ENCODE measurements around the gene MMRN2.

DNA sequence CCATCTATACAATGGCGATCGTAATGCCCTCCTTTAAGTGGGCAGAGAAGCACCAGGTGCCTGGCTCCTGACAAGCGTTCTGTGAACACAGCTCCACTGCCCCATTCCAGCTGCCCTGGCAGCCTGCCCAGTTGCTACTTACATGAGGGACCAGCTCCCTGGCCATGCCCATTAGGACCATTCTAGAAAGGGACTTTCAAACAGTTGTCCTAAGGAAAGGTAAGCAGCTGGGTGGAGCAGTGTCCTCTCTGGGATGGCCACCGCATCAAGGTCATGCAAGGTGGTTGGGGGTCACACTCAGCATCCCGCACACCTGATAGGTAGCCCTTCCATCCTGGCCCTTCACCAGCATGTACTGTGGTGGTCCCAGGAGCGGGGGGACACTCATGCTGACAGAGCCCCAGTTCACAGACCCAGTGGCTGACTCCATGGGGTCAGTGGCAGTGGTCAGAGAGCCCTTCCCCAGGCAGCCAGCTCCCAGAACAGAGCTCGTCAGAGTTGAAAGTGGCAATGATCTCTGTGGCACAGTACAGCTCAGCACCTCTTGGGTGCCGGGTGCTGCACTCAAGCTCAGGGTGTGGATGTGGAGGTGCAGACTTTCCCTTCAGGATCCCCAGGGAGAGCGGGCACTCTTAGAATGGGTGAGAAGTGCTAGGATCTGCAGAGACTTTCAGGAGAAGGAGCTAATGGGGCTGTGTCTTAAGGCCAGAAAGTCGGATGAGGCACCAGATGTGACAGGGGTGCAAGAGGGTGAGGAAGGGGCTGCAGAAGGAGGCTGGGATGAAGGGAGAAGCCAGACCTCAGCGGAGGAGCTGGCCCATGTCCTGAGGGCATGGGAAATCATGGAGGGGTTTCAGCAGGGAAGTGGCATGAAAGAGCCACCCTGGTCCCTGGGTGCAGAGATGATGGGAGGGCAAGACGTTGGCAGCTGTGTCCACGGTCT is 10.9 kb downstream of the MMRN2 start:
- TF ChIP-seq POLR2A (IDR thresholded peaks at IDR 0.05), result no peak
- TF ChIP-seq, protein P1, sequence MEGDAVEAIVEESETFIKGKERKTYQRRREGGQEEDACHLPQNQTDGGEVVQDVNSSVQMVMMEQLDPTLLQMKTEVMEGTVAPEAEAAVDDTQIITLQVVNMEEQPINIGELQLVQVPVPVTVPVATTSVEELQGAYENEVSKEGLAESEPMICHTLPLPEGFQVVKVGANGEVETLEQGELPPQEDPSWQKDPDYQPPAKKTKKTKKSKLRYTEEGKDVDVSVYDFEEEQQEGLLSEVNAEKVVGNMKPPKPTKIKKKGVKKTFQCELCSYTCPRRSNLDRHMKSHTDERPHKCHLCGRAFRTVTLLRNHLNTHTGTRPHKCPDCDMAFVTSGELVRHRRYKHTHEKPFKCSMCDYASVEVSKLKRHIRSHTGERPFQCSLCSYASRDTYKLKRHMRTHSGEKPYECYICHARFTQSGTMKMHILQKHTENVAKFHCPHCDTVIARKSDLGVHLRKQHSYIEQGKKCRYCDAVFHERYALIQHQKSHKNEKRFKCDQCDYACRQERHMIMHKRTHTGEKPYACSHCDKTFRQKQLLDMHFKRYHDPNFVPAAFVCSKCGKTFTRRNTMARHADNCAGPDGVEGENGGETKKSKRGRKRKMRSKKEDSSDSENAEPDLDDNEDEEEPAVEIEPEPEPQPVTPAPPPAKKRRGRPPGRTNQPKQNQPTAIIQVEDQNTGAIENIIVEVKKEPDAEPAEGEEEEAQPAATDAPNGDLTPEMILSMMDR (IDR thresholded peaks at IDR 0.05), result no peak
- no peak for TF ChIP-seq POLR2AphosphoS5 (IDR thresholded peaks at IDR 0.05)

Data from breast epithelium (tissue), 3 donors.